KMS-11 (cell line): ENCODE results near the gene OR2C1.

Experiments
- H2AFZ ChIP-seq: fragments of 200-600 bp; sonication (generic); 2 replicates; pipeline ENCODE4 v1.6.1; 2016; ENCODE audit warnings: antibody characterized with exemption, mixed run types, low read depth
- H3K27ac ChIP-seq: fragments of 200-600 bp; sonication (generic); 2 replicates; pipeline ENCODE4 v1.6.1; 2016; ENCODE audit warnings: mild to moderate bottlenecking, mixed run types
- H3K27me3 ChIP-seq: fragments of 200-600 bp; sonication (generic); 2 replicates; pipeline ENCODE4 v1.6.1; 2017; ENCODE audit warnings: mild to moderate bottlenecking, low read depth, mixed run types, moderate library complexity; ENCODE audit not compliant: insufficient read depth
- H3K36me3 ChIP-seq: fragments of 200-600 bp; sonication (generic); 2 replicates; pipeline ENCODE4 v1.6.1; 2017; ENCODE audit warnings: mild to moderate bottlenecking, mixed run types; ENCODE audit not compliant: insufficient read depth
- H3K4me1 ChIP-seq: fragments of 200-600 bp; sonication (generic); 2 replicates; pipeline ENCODE4 v1.6.1; 2016; ENCODE audit warnings: mild to moderate bottlenecking, low read depth, mixed run types; ENCODE audit not compliant: poor library complexity, severe bottlenecking
- H3K4me2 ChIP-seq: fragments of 200-600 bp; sonication (generic); 2 replicates; pipeline ENCODE4 v1.7.0; 2016; ENCODE audit warnings: mild to moderate bottlenecking, mixed run types
- H3K4me3 ChIP-seq: fragments of 200-600 bp; sonication (generic); IDR thresholded peaks from 2 replicates; pipeline ENCODE4 v1.6.1; 2017; ENCODE audit warnings: low read depth, low read length, mixed read lengths; ENCODE audit not compliant: insufficient read depth
- H3K79me2 ChIP-seq: fragments of 200-600 bp; sonication (generic); 2 replicates; pipeline ENCODE4 v1.6.1; 2016; ENCODE audit warnings: low read depth, mixed run types; ENCODE audit not compliant: insufficient read depth
- H3K9ac ChIP-seq: fragments of 200-600 bp; sonication (generic); 2 replicates; pipeline ENCODE4 v1.6.1; 2016; ENCODE audit warnings: mild to moderate bottlenecking, mixed run types
- H4K20me1 ChIP-seq: fragments of 200-600 bp; sonication (generic); 2 replicates; pipeline ENCODE4 v1.6.1; 2016; ENCODE audit warnings: mild to moderate bottlenecking, mixed run types; ENCODE audit not compliant: insufficient read depth
- CTCF ChIP-seq: fragments of 200-600 bp; sonication (generic); conservative IDR thresholded peaks from 2 replicates; pipeline ENCODE4 v1.6.1; 2017; ENCODE audit warnings: low read depth, mild to moderate bottlenecking, antibody characterized with exemption, low read length, moderate library complexity, mixed read lengths

OR2C1 gene

GRCh38 chr16:3346041-3346440 is 9.6 kb upstream of the OR2C1 start:
- no peaks in the 10 kb centered on the region for H3K36me3 ChIP-seq

GRCh38 chr16:3347586-3347985 is 8.1 kb upstream of the OR2C1 start:
- Histone ChIP-seq H2AFZ (no peak overlapping the region), H3K27me3 (no peaks in the 10 kb centered on the region), H3K4me2 (peak overlapping the region; percentile 76), H3K4me3 (no peak overlapping the region), H4K20me1 (no peaks in the 10 kb centered on the region), H3K36me3 (no peaks in the 10 kb centered on the region), H3K9ac (no peak overlapping the region; the same call in 1 of the 2 replicates), H3K27ac (peak overlapping the region; percentile 100), H3K79me2 (no peaks in the 10 kb centered on the region; the same call in 1 of the 2 replicates), H3K4me1 (peaks cover 68% of the 10 kb centered on the region)
- TF ChIP-seq CTCF = no peak

More at GRCh38 chr16:3346041-3346440, 9.6 kb upstream of the OR2C1 start:
- Histone ChIP-seq H3K27ac (peak overlapping the region; percentile 100; the same call in 1 of the 2 replicates), H3K4me1 (peaks cover 53% of the 10 kb centered on the region), H3K79me2 (no peaks in the 10 kb centered on the region; the same call in 1 of the 2 replicates), H3K9ac (no peak overlapping the region), H3K4me3 (no peak overlapping the region), H4K20me1 (no peaks in the 10 kb centered on the region), H2AFZ (no peak overlapping the region), H3K4me2 (no peak overlapping the region), H3K27me3 (no peaks in the 10 kb centered on the region)
- TF ChIP-seq CTCF = no peak

GRCh38 chr16:3348547-3349167 is 7.0 kb upstream of the OR2C1 start:
- Histone ChIP-seq H3K27me3 (no peaks in the 10 kb centered on the region), H3K4me2 (peak overlapping the region; percentile 98), H2AFZ (peak overlapping the region; percentile 39; the same call in 1 of the 2 replicates), H4K20me1 (no peaks in the 10 kb centered on the region), H3K4me1 (peaks cover 71% of the 10 kb centered on the region), H3K27ac (peak overlapping the region; percentile 100), H3K36me3 (no peaks in the 10 kb centered on the region), H3K9ac (peak overlapping the region; percentile 88), H3K79me2 (no peaks in the 10 kb centered on the region; the same call in 1 of the 2 replicates), H3K4me3 (no peak overlapping the region)
- no peak for TF ChIP-seq CTCF

GRCh38 chr16:3349175-3349574 is 6.5 kb upstream of the OR2C1 start:
- Histone ChIP-seq H3K27ac (peak overlapping the region; percentile 100), H3K79me2 (no peaks in the 10 kb centered on the region; the same call in 1 of the 2 replicates), H4K20me1 (no peaks in the 10 kb centered on the region), H3K9ac (peak overlapping the region; percentile 88), H3K27me3 (no peaks in the 10 kb centered on the region), H3K4me2 (peak overlapping the region; percentile 98), H3K4me3 (no peak overlapping the region), H3K36me3 (no peaks in the 10 kb centered on the region), H3K4me1 (peaks cover 71% of the 10 kb centered on the region), H2AFZ (peak overlapping the region; percentile 39)
- TF ChIP-seq CTCF = no peak
